HG02623 (cell line): ENCODE results near the gene GSE1.

ENCODE experiments used
- ATAC-seq: cut with Tn5 transposase; IDR thresholded peaks from one replicate; pipeline ENCODE4 v1.9.1; 2021; ENCODE audit warnings: moderate library complexity; ENCODE audit not compliant: unreplicated experiment

The GSE1 gene

GRCh38 chr16:85658504-85659326 lies 45.6 kb downstream of the GSE1 start:
- no peak for ATAC-seq

- no peak for ATAC-seq
Measured at GRCh38 chr16:85659336-85659735, 46.2 kb downstream of the GSE1 start.

GRCh38 chr16:85659805-85660511 lies 46.8 kb downstream of the GSE1 start:
- ATAC-seq = no peak

- no peak for ATAC-seq
Measured at GRCh38 chr16:85660843-85661739, 48.0 kb downstream of the GSE1 start.

GRCh38 chr16:85661740-85662481 lies 48.8 kb downstream of the GSE1 start:
- no peak for ATAC-seq

GRCh38 chr16:85662482-85662812 lies 49.3 kb downstream of the GSE1 start:
- ATAC-seq = no peak

- no peak for ATAC-seq
Measured at GRCh38 chr16:85662976-85663830, 50.1 kb downstream of the GSE1 start.

GRCh38 chr16:85663891-85664321 lies 50.8 kb downstream of the GSE1 start:
- no peak for ATAC-seq

GRCh38 chr16:85664580-85665372 lies 51.7 kb downstream of the GSE1 start:
- ATAC-seq = no peak

GRCh38 chr16:85665373-85665740 lies 52.2 kb downstream of the GSE1 start:
- ATAC-seq = no peak

GRCh38 chr16:85665929-85666328 lies 52.8 kb downstream of the GSE1 start:
- ATAC-seq = no peak

- no peak for ATAC-seq
Measured at GRCh38 chr16:85667261-85667660, 54.1 kb downstream of the GSE1 start.

- ATAC-seq = no peak
Measured at GRCh38 chr16:85667841-85668413, 54.8 kb downstream of the GSE1 start.

- ATAC-seq = no peak
Measured at GRCh38 chr16:85668676-85669424, 55.7 kb downstream of the GSE1 start.

GRCh38 chr16:85670840-85671239 lies 57.7 kb downstream of the GSE1 start:
- no peak for ATAC-seq

GRCh38 chr16:85673529-85674417 lies 60.7 kb downstream of the GSE1 start:
- ATAC-seq = no peak

GRCh38 chr16:85674418-85674755 lies 61.3 kb downstream of the GSE1 start:
- ATAC-seq = no peak
